Measurements from ENCODE around the gene GABARAP. TPM values are rescaled to one million over a fixed set of nuclear protein-coding genes. Genes with fewer than 3 reads are reported as not detected.

GABARAP gene
- total and polyA plus RNA-seq, 2 donors (not counting 1 experiment from before 2014, with no cell fraction given): 323 to 371 TPM

DNA sequence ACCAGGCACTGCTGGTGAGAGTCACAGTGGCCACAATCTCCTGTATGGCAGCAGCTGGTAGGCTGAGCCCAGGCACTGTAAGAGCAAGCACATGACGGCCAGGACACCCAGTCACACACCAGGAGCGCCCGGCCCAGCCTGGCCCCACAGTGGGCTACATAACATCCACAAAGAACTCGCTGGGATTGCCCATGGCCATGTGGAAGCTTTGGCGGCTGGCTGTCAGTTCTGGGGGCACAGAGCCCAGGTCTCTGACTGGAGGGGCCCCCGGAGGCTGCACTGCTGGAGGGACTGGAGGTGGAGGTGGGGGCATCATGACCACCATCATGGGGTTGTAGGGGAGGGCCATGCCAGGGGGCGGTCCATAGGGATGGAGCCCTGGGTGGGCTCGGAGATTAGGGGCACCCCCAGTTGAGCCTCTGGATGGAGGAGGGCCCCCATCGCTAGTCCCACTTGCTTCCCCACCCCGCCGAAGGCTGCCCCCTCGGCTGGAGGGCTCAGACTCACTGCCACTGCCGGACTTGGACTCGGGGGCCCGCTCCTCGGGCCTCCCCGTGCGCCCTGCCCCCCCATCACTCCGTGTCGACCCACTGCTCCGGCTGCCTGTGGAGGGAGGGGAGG lies 16.4 kb downstream of the GABARAP start:
- H4K20me1 ChIP-seq (ENCODE audit: control insufficient read depth, insufficient read depth, low read length, poor library complexity, severe bottlenecking): no peaks in the 10 kb centered on the region
- H3K9me3 ChIP-seq (ENCODE audit: control extremely low read depth in 1 of 3, control insufficient read depth in 2 of 3, insufficient read depth in 1 of 3, low read length in 2 of 3): no peaks in the 10 kb centered on the region
- no peak overlapping the region for H3K4me2 ChIP-seq (replicated peaks; ENCODE audit: low read depth, low read length, poor library complexity, severe bottlenecking)
- H3K79me2 ChIP-seq (ENCODE audit: control insufficient read depth, insufficient read depth, low read length): peaks cover 11% of the 10 kb centered on the region
- H3K27ac ChIP-seq (ENCODE audit: low read length in 2 of 2): no peak overlapping the region
- POLR2A ChIA-PET: interaction anchor here (0.6 kb wide), 1 partner anchor 12 kb away, joined by 3 read pairs; no protein-coding TSS in a partner anchor
- Mint-ChIP-seq H3K27ac (no peak overlapping the region), H3K4me1 (peaks cover 7% of the 10 kb centered on the region), H3K4me3 (no peak overlapping the region), H3K9me3 (ENCODE audit: insufficient read depth) (no peaks in the 10 kb centered on the region), H3K27me3 (no peaks in the 10 kb centered on the region)
- 96% methylated on average over 9 of the region's 21 CpGs for WGBS (ENCODE audit: insufficient coverage)
- H2AFZ ChIP-seq (ENCODE audit: insufficient read depth, low read depth, low read length, poor library complexity, severe bottlenecking): no peak overlapping the region
- H3K4me1 ChIP-seq (ENCODE audit: control insufficient read depth in 2 of 2, insufficient read depth in 2 of 2, low read length in 2 of 2): peaks cover under 1 to 5% of the 10 kb centered on the region in 2 donors
- H3K27me3 ChIP-seq (replicated peaks in 1 of 4; ENCODE audit: control extremely low read depth in 1 of 4, control insufficient read depth in 3 of 4, insufficient read depth in 4 of 4, low read length in 3 of 4): no peaks in the 10 kb centered on the region
- intact Hi-C loops (cut with micrococcal nuclease): no loop called here
- H3K36me3 ChIP-seq (replicated peaks in 1 of 2; ENCODE audit: control extremely low read depth in 1 of 2, control insufficient read depth in 1 of 2, extremely low read depth in 1 of 2, insufficient read depth in 2 of 2, low read length in 1 of 2): peaks cover 0 to 78% of the 10 kb centered on the region in 2 experiments
- DNase-seq (no peak), ATAC-seq (ENCODE audit: low read depth) (no peak)
- H3K4me3 ChIP-seq (ENCODE audit: control extremely low read depth in 1 of 5, extremely low read depth in 1 of 5, insufficient read depth in 1 of 5, low read depth in 2 of 5, low read length in 4 of 5): no peak overlapping the region
- CTCF ChIA-PET: interaction anchor here (0.5 kb wide), 1 partner anchor 70 kb away, joined by 4 read pairs; no protein-coding TSS in a partner anchor
- TF ChIP-seq, protein P1, sequence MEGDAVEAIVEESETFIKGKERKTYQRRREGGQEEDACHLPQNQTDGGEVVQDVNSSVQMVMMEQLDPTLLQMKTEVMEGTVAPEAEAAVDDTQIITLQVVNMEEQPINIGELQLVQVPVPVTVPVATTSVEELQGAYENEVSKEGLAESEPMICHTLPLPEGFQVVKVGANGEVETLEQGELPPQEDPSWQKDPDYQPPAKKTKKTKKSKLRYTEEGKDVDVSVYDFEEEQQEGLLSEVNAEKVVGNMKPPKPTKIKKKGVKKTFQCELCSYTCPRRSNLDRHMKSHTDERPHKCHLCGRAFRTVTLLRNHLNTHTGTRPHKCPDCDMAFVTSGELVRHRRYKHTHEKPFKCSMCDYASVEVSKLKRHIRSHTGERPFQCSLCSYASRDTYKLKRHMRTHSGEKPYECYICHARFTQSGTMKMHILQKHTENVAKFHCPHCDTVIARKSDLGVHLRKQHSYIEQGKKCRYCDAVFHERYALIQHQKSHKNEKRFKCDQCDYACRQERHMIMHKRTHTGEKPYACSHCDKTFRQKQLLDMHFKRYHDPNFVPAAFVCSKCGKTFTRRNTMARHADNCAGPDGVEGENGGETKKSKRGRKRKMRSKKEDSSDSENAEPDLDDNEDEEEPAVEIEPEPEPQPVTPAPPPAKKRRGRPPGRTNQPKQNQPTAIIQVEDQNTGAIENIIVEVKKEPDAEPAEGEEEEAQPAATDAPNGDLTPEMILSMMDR (IDR thresholded peaks at IDR 0.05): no peak
- TF ChIP-seq EZH2 (IDR thresholded peaks at IDR 0.05; ENCODE audit: borderline replicate concordance, insufficient read depth, low read depth, low read length, poor library complexity, severe bottlenecking): no peak
- H3K9ac ChIP-seq (ENCODE audit: low read length): no peak overlapping the region

DNA sequence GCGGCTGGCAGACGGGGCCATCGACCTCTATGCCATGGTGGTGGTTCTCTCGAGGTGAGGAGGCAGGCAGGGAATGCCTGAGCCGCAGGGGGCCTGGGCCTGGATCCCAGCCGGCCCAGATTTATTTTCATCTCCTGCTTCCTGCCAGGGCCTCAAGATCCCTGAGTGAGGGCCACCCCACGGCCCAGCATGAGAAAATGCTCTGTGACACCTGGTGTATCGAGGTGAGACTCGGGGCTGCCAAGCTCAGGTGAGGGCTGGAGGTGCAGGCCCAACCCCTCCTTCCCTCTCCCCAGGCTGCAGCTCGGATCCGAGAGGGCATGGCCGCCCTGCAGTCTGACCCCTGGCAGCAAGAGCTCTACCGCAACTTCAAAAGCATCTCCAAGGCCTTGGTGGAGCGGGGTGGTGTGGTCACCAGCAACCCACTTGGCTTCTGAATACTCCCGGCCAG lies 17.6 kb downstream of the GABARAP start:
- no peak overlapping the region for H2AFZ ChIP-seq (ENCODE audit: insufficient read depth, low read depth, low read length, poor library complexity, severe bottlenecking)
- no peaks in the 10 kb centered on the region for H3K79me2 ChIP-seq (ENCODE audit: control insufficient read depth, insufficient read depth, low read length)
- Mint-ChIP-seq H3K27ac (no peak overlapping the region), H3K4me3 (no peak overlapping the region), H3K4me1 (peaks cover 14% of the 10 kb centered on the region), H3K27me3 (no peaks in the 10 kb centered on the region), H3K9me3 (ENCODE audit: insufficient read depth) (no peaks in the 10 kb centered on the region)
- no peak overlapping the region for H3K4me3 ChIP-seq (ENCODE audit: control extremely low read depth in 1 of 5, extremely low read depth in 1 of 5, insufficient read depth in 1 of 5, low read depth in 2 of 5, low read length in 4 of 5)
- no peak overlapping the region for H3K27ac ChIP-seq (ENCODE audit: low read length in 2 of 2)
- H3K9ac ChIP-seq (ENCODE audit: low read length): no peak overlapping the region
- peaks cover 0 to 68% of the 10 kb centered on the region in 2 experiments for H3K36me3 ChIP-seq (replicated peaks in 1 of 2; ENCODE audit: control extremely low read depth in 1 of 2, control insufficient read depth in 1 of 2, extremely low read depth in 1 of 2, insufficient read depth in 2 of 2, low read length in 1 of 2)
- H4K20me1 ChIP-seq (ENCODE audit: control insufficient read depth, insufficient read depth, low read length, poor library complexity, severe bottlenecking): no peaks in the 10 kb centered on the region
- no peak for ATAC-seq (ENCODE audit: low read depth)
- H3K4me1 ChIP-seq (ENCODE audit: control insufficient read depth in 2 of 2, insufficient read depth in 2 of 2, low read length in 2 of 2): peaks cover 7 to 13% of the 10 kb centered on the region in 2 donors
- POLR2A ChIA-PET: interaction anchor here (1.1 kb wide), 1 partner anchor 10 kb away, joined by 4 read pairs; the partner anchor contains the start of gene DVL2
- H3K9me3 ChIP-seq (ENCODE audit: control extremely low read depth in 1 of 3, control insufficient read depth in 2 of 3, insufficient read depth in 1 of 3, low read length in 2 of 3): no peaks in the 10 kb centered on the region
- TF ChIP-seq, protein P1 (IDR thresholded peaks at IDR 0.05): no peak
- TF ChIP-seq EZH2 (IDR thresholded peaks at IDR 0.05; ENCODE audit: borderline replicate concordance, insufficient read depth, low read depth, low read length, poor library complexity, severe bottlenecking): no peak
- CTCF ChIA-PET: no interaction called here
- WGBS (ENCODE audit: insufficient coverage): 95% methylated on average over 14 of the region's 15 CpGs
- intact Hi-C loops (cut with micrococcal nuclease): no loop called here
- H3K27me3 ChIP-seq (replicated peaks in 1 of 4; ENCODE audit: control extremely low read depth in 1 of 4, control insufficient read depth in 3 of 4, insufficient read depth in 4 of 4, low read length in 3 of 4): no peaks in the 10 kb centered on the region
- no peak overlapping the region for H3K4me2 ChIP-seq (replicated peaks; ENCODE audit: low read depth, low read length, poor library complexity, severe bottlenecking)
- DNase-seq: no peak

All from B cell (primary cell).